Glutamatergic neuron (in vitro differentiated cells): Measurements from ENCODE around the gene NEMF. TPM values are rescaled to one million over a fixed set of nuclear protein-coding genes. Genes with fewer than 3 reads are reported as not detected.
"Not testable (repeated sequence)": the region's sequence is repeated elsewhere in the genome, so short reads cannot be mapped to it uniquely, and the experiment has no call there.

Experiments
- DNase-seq: peaks from one replicate; pipeline ENCODE4 v3.0.0; 2022
- H3K27ac Mint-ChIP-seq: one replicate; pipeline ENCODE4 v1.8.0; 2020; ENCODE audit warnings: mild to moderate bottlenecking, mixed read lengths, inconsistent platforms; ENCODE audit not compliant: unreplicated experiment
- H3K27me3 Mint-ChIP-seq: one replicate; pipeline ENCODE4 v1.8.0; 2020; ENCODE audit warnings: mild to moderate bottlenecking, moderate library complexity, mixed read lengths, inconsistent platforms; ENCODE audit not compliant: unreplicated experiment
- H3K36me3 Mint-ChIP-seq: one replicate; pipeline ENCODE4 v1.8.0; 2020; ENCODE audit warnings: mild to moderate bottlenecking, mixed read lengths, inconsistent platforms; ENCODE audit not compliant: unreplicated experiment
- H3K4me1 Mint-ChIP-seq: one replicate; pipeline ENCODE4 v1.8.0; 2020; ENCODE audit warnings: mild to moderate bottlenecking, low read depth, mixed read lengths, inconsistent platforms; ENCODE audit not compliant: unreplicated experiment
- H3K4me3 Mint-ChIP-seq: one replicate; pipeline ENCODE4 v1.8.0; 2020; ENCODE audit warnings: mild to moderate bottlenecking, mixed read lengths, inconsistent platforms; ENCODE audit not compliant: unreplicated experiment
- H3K9me3 Mint-ChIP-seq: one replicate; pipeline ENCODE4 v1.8.0; 2020; ENCODE audit warnings: mild to moderate bottlenecking, moderate library complexity, mixed read lengths, inconsistent platforms; ENCODE audit not compliant: unreplicated experiment
- total RNA-seq: library from RNA; stranded (reverse); fragmentation: NEBNext Ultra II Directional; extraction: Animal tissue kit (Norgen Biotek cat#: 25700); gene quantifications from one replicate; pipeline ENCODE4 v1.2.1, GENCODE V29; 2021; ENCODE audit not compliant: unreplicated experiment
- TF ChIP-seq, protein P1 (sequence below): fragments of 200-600 bp; sonication (generic); IDR thresholded peaks from one replicate; pipeline ENCODE4 v1.5.0; 2021; ENCODE audit not compliant: partially characterized antibody, unreplicated experiment

Gene NEMF
- total RNA-seq, 1 donor from 2014 or later = 78.8 TPM

DNA sequence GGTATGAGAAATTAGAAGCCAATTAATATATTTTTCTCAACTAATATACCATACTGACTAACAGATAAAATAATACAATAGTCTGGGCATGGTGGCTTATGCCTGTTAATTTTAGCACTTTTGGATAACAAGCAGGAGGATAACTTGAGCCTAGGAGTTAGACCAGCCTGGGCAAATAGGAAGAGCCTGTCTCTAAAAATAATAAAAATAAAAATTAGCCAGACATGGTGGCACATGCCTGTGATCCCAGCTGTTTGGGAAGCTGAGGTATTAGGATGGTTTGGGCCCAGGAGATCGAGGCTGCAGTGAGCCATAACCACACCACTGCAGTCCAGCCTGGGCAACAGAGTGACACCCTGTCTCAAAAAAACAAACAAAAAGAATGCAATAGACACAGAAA is 60.0 kb downstream of the NEMF start:
- no peak overlapping the region for H3K27ac Mint-ChIP-seq
- DNase-seq = no peak
- no peak overlapping the region for H3K4me3 Mint-ChIP-seq
- H3K27me3 Mint-ChIP-seq = no peaks in the 10 kb centered on the region
- TF ChIP-seq, protein P1, sequence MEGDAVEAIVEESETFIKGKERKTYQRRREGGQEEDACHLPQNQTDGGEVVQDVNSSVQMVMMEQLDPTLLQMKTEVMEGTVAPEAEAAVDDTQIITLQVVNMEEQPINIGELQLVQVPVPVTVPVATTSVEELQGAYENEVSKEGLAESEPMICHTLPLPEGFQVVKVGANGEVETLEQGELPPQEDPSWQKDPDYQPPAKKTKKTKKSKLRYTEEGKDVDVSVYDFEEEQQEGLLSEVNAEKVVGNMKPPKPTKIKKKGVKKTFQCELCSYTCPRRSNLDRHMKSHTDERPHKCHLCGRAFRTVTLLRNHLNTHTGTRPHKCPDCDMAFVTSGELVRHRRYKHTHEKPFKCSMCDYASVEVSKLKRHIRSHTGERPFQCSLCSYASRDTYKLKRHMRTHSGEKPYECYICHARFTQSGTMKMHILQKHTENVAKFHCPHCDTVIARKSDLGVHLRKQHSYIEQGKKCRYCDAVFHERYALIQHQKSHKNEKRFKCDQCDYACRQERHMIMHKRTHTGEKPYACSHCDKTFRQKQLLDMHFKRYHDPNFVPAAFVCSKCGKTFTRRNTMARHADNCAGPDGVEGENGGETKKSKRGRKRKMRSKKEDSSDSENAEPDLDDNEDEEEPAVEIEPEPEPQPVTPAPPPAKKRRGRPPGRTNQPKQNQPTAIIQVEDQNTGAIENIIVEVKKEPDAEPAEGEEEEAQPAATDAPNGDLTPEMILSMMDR = no peak
- H3K36me3 Mint-ChIP-seq = no peaks in the 10 kb centered on the region
- no peaks in the 10 kb centered on the region for H3K9me3 Mint-ChIP-seq
- H3K4me1 Mint-ChIP-seq = no peaks in the 10 kb centered on the region

DNA sequence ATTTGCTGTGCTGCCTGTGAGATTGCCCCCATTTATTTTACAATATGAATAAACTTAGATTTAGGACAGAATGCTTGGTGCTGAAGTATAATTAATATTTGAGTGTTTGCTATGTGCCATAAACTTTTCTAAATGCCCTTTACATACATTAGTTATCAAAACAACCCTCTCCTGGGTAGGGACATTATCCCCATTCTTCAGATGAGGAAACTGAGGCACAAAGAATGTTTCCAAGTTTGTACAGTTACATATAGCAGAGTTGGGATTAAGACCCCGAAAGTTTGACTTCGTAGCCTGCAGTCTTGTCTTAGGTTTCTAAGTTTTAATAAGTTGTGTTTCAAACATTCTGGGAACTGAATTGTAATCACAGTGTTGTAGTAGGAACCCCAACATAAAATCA is 66.3 kb downstream of the NEMF start:
- no peak for DNase-seq
- Mint-ChIP-seq H3K27me3 (no peaks in the 10 kb centered on the region), H3K27ac (no peak overlapping the region), H3K9me3 (peaks cover 2% of the 10 kb centered on the region), H3K4me1 (no peaks in the 10 kb centered on the region), H3K4me3 (no peak overlapping the region), H3K36me3 (no peaks in the 10 kb centered on the region)
- TF ChIP-seq, protein P1 = no peak

DNA sequence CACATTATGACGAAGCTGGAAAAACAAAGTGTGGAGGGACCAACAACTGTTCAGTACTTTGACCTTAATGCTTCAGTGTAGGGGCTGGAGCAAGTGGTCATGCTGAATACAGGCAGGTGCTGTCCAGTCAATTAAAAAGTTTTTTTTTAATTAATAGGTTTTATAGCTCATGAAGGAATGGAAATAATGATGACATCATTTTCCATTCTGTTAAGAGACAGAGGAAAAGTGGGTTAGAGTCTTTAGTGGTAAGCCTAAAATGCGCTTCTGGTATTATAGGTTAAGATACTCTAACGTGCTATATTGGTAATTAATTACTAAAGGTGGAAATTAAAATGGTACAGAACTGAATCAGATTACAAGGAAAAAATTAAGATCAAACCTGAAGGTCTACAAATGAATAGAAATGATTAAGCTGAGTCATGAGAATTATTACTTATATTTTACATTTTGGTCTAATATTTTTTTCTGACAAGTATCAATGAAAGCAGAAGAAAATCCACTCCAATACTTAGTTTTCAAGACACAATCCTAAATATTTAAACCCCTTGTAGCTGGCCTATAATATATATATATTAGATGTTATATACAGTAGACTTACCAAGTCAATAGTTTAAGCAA is 69.1 kb downstream of the NEMF start:
- TF ChIP-seq, protein P1 = no peak
- H3K27ac Mint-ChIP-seq = no peak overlapping the region
- no peak overlapping the region for H3K4me3 Mint-ChIP-seq
- H3K4me1 Mint-ChIP-seq = no peaks in the 10 kb centered on the region
- no peaks in the 10 kb centered on the region for H3K27me3 Mint-ChIP-seq
- no peak for DNase-seq
- no peaks in the 10 kb centered on the region for H3K36me3 Mint-ChIP-seq
- peaks cover 2% of the 10 kb centered on the region for H3K9me3 Mint-ChIP-seq

GRCh38 chr14:49781040-49781439 is 71.5 kb downstream of the NEMF start:
- not testable (repeated sequence) for H3K4me3 Mint-ChIP-seq, H3K27ac Mint-ChIP-seq, H3K36me3 Mint-ChIP-seq, H3K9me3 Mint-ChIP-seq, H3K27me3 Mint-ChIP-seq, DNase-seq, H3K4me1 Mint-ChIP-seq

GRCh38 chr14:49778421-49778820 is 74.2 kb downstream of the NEMF start:
- Mint-ChIP-seq H3K36me3 (no peaks in the 10 kb centered on the region), H3K9me3 (no peaks in the 10 kb centered on the region), H3K27ac (no peak overlapping the region), H3K27me3 (no peaks in the 10 kb centered on the region), H3K4me1 (no peaks in the 10 kb centered on the region), H3K4me3 (no peak overlapping the region)
- DNase-seq = no peak
- TF ChIP-seq, protein P1 = no peak
